HG03095 (cell line): Measurements from ENCODE around the gene CCPG1.
A peak's percentile ranks its signal among the peaks of the same experiment; 100 is the strongest.
"Not testable (repeated sequence)": the region's sequence is repeated elsewhere in the genome, so short reads cannot be mapped to it uniquely, and the experiment has no call there.

Source experiments
- ATAC-seq: cut with Tn5 transposase; IDR thresholded peaks from one replicate; pipeline ENCODE4 v1.9.1; 2021; ENCODE audit warnings: moderate library complexity; ENCODE audit not compliant: unreplicated experiment

Gene CCPG1

DNA sequence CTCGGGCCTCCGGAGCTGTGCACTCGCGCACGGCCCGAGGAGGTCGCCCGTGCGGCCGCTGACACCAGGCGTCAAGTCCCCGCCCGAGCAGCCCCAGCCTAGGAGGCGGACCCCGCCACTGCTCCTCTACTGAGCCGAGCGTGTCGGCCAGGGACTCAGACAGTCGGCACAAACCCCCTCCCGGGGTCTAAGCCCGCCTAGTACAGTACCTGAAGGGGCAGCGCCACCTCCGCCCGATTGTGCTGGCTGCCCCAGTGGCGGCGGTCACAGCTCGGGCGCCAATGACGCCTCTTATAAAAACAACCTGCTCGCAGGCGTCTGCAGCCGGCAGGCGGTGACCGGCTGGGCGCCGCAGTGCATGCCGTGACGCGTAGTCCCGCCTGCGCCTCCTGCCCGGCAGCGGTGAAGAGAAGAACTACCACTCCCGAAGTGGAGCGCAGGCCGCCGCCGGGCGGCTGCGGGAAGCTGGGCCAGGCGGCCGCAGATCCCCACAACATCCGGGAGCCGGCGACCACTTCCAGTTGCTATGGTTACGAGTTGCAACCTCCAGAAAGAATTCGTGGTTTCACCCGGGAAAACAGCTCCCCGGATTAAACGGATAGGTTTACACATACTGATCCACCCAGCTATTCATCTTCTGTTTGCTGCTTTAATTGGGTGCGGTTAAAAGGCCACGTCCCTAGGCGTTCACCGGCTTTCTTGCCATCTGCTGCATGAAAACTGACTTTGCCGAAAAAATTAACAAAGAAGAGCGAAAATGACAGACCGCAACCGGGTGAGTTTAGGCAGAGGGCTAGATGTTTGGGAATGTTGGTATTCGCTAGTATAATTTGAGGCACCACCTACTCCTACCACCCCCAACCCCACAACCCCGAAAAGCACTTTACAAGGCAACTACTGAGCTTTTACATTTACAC lies at the start of gene CCPG1, which contains the start of gene PIERCE2:
TSS of gene CCPG1 (minus strand) at position 348 of the 917 bp plus-strand sequence. CDS start 18,935 bp downstream, outside the sequence.
TSS of gene PIERCE2 (plus strand) at position 484 of the 917 bp plus-strand sequence. CDS start at position 758, 274 bp downstream.
- peak; percentile 94 for ATAC-seq

DNA sequence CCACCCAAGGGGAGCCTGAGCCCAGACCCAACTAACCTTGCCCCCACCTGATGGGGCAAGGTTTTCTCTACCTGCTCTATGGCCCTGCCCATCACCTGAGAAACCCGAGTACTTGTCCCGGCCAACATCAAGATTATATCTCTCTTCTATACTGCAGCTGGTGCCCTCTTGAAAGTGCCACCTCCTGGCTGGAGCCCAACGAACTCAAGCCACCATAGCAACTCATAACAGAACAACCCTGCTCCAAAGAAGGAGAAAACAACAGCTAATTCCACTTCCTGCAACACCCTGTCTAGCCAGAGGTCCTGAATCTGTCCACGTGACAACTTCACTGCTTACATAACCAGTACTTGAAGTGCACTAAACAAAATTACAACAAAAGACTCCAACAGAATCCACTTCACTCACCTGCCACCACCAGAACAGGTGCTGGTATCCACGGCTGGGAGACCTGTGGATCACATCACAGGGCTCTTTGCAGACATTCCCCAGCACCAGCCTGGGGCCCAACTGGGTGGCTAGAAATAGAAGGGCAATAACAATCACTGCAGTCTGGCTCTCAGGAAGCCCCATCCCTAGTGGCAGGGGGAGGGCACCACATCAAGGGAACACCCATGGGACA lies 49.4 kb upstream of the CCPG1 start:
- ATAC-seq = no peak

- not testable (repeated sequence) for ATAC-seq
Measured at GRCh38 chr15:55447030-55447394, 38.9 kb upstream of the CCPG1 start.

- ATAC-seq = not testable (repeated sequence)
Measured at GRCh38 chr15:55446379-55447029, 38.3 kb upstream of the CCPG1 start.

DNA sequence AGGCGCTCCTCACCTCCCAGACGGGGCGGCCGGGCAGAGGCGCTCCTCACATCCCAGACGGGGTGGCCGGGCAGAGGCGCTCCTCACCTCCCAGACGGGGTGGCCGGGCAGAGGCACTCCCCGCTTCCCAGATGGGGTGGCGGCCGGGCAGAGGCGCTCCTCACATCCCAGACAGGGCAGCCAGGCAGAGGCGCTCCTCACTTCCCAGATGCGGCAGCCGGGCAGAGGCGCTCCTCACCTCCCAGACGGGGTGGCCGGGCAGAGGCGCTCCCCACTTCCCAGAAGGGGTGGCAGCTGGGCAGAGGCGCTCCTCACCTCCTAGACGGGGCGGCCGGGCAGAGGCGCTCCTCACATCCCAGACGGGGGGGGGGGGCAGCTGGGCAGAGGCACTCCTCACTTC lies 37.8 kb upstream of the CCPG1 start:
- not testable (repeated sequence) for ATAC-seq

- ATAC-seq = not testable (repeated sequence)
Measured at GRCh38 chr15:55443141-55443540, 35.0 kb upstream of the CCPG1 start.

DNA sequence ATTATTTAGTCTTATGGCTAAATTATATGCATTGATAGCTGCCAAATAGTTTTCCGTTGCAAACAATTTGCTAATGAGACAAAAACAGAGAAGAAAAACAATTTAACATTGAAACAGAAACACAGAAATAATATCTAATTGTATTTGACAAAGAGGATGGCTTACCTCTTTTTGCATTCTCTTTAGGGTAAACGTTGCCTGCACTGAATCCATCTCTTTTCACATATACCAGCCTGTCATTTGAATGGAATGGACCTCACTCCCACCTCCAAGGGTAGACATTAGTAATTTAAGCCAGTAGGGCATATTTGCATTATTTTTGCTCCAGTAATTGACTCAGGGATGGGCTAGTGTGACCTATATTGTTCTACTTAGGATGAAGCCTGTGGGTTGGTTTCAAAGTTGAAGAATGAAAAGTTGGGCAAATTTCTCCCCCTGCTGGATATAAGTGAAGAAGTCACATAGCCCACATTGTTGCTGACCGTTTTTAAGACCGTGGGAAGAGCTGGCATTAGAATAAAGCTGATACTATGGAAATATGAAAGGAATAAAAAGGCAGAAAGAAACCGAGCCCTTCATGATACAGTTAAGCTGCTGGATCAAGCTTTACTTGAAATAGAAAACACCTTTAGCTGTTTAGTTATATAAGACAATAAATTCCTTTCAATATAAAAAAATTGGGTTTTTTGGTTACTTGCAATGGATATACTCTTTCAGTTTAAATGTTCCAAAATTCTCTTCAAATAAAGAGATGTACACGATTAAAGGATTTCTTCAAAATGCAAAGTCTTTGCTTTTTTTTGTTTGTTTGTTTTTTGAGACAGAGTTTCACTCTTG lies 27.0 kb upstream of the CCPG1 start:
- ATAC-seq = peak; percentile 63

- ATAC-seq = no peak
Measured at GRCh38 chr15:55422089-55422488, 13.9 kb upstream of the CCPG1 start.

- no peak for ATAC-seq
Measured at GRCh38 chr15:55420171-55420866, 12.2 kb upstream of the CCPG1 start.

DNA sequence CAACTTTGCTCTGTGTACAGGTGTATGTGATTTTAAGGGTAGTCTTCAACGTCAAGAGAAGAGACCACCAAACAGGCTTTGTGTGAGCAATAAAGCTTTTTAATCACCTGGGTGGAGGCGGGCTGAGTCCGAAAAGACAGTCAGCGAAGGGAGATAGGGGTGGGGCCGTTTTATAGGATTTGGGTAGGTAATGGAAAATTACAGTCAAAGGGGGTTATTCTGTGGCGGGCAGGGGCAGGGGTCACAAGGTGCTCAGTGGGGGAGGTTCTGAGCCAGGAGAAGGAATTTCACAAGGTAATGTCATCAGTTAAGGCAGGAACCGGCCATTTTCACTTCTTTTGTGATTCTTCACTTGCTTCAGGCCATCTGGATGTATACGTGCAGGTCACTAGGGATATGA lies 9.5 kb upstream of the CCPG1 start:
- ATAC-seq = not testable (repeated sequence)

DNA sequence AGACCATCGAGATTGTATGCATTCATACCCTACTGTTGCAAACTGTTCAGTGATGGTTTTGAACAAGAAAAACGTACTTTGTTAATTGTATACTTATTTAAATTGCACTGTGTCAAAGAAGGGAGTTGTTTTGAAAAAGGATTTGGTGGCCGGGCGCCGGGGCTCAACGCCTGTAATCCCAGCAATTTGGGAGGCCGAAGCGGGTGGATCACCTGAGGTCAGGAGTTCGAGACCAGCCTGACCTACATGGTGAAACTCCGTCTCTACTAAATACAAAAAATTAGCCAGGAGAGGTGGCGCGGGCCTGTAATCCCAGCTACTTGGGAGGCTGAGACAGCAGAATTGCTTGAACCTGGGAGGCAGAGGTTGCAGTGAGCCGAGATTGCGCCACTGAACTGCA lies 817 bp upstream of the CCPG1 start:
- not testable (repeated sequence) for ATAC-seq

GRCh38 chr15:55407498-55408011 lies 604 bp downstream of the CCPG1 start:
- no peak for ATAC-seq

DNA sequence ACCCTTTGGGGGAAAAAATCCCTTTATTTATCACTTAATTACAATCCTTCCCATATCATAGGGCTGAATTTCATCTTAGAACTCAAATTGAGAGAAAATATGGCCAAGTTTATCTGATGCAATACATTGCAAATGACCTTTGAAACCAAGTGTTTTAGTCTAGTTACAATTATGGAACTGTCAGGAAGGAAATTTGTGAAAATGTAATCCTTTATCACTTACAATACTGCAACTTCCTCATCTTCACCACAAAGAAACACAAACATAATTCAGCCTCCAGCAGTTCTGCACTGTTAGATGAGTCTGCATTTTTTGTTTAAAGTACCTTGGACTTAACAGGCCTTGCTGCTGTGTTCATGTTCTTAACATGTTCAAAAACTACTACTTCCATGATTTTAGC lies 4.6 kb downstream of the CCPG1 start:
- ATAC-seq = no peak

DNA sequence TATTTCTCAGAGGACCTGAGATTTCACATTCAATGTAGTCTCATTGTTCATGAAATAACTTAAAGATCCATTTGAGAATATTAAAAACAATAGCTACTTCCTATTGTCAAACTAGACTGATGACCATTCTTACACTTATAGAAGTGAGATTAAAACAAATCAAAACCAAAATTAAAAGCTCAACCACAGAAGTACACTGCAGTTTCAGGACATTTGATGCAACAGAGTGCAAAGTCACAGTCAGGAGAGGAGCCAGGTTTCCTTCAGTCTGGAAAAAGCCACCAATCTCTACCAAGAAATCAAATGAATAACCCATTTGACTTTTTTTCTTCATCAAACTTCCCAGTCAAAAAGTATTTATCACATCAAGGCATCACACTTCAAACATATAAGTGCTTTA lies 5.5 kb downstream of the CCPG1 start:
- no peak for ATAC-seq

GRCh38 chr15:55401786-55402246 lies 6.3 kb downstream of the CCPG1 start:
- no peak for ATAC-seq

DNA sequence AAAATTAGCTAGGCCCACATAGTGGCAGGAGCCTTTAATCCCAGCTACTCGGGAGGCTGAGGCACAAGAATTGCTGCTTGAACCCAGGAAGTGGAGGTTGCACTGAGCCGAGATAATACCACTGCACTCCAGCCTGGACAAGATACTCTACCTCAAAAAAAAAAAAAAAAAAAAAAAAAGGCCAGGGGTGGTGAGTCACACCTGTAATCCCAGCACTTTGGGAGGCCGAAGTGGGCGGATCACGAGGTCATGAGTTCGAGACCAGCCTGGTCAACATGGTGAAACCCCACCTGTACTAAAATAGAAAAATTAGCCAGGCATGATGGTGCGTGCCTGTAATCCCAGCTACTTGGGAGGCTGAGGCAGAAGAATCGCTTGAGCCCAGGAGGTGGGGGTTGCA lies 8.1 kb downstream of the CCPG1 start:
- not testable (repeated sequence) for ATAC-seq

DNA sequence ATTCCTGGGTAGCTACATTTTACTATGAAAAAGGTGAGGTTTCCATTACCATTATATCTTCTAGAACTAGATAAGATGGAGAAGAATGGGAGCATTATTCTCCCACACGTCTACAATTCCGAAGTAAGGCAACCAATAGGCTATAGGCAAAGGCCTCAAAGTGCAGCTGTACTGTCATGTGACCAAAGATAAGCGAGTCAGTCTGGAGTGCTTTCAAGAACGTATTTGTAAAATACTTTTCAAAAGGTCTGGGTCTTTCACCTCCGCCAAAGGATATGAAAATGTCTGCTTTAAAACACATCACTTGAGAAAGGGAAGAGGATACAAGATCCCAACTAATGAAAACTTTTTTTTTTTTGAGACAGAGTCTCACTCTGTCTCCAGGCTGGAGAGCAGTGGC lies 9.9 kb downstream of the CCPG1 start:
- no peak for ATAC-seq

DNA sequence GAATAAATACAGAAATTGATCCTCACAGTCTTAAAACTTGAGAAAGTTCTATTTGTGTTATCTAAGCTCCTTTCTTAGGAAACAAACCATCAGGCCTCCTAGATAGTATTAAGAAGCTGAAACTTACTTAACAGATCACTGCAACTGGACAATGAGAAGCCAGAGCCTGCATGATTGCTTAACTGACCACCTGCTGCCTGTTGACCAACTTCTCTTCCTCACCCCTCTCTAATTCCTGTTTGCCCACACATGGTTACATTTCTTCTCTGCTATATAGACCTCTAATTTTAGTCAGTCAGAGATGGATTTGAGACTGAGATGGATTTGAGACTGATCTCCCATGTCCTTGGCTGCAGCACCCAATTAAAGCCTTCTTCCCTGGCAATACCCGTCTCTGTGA lies 13.5 kb downstream of the CCPG1 start:
- no peak for ATAC-seq

GRCh38 chr15:55389264-55389607 lies 18.9 kb downstream of the CCPG1 start:
- ATAC-seq = no peak

GRCh38 chr15:55387027-55387426 lies 21.1 kb downstream of the CCPG1 start:
- ATAC-seq = no peak
